Pons (tissue), 1 donor: ENCODE data around the gene CSTB.

Experiments
- DNase-seq: peaks from one replicate; pipeline ENCODE4 v3.0.0-alpha.2; 2016; ENCODE audit warnings: low spot score

Gene CSTB

GRCh38 chr21:43767498-43767983, 8.6 kb downstream of the CSTB start:
- no peak for DNase-seq

GRCh38 chr21:43766734-43767497, 9.2 kb downstream of the CSTB start:
- DNase-seq: no peak

- DNase-seq: no peak
Observed at GRCh38 chr21:43764576-43765495, 11.3 kb downstream of the CSTB start.

- DNase-seq: no peak
Observed at GRCh38 chr21:43763901-43764523, 12.1 kb downstream of the CSTB start.

GRCh38 chr21:43762303-43763128, 13.6 kb downstream of the CSTB start:
- DNase-seq: no peak

DNA sequence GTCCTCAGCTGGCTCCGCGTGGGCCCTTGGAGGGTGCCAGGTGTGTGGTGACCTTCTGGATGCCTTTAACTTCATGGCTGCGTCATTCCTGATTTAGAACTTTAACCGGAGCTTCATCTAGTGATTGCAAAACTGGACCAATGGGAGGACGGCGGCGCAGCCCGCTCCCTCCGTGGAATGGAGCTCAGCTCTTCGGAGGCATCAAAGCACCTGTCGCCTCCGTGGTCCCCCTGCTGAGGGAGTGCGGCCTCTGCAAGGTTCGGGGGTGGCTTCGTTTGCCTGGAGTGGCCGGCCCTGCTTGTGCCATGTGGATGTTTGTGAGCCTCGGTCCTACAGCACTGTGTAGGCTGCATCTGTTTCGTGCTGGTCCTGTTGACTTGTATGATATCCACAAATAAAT, 14.2 kb downstream of the CSTB start:
- no peak for DNase-seq

GRCh38 chr21:43760391-43760958, 15.6 kb downstream of the CSTB start:
- no peak for DNase-seq

DNA sequence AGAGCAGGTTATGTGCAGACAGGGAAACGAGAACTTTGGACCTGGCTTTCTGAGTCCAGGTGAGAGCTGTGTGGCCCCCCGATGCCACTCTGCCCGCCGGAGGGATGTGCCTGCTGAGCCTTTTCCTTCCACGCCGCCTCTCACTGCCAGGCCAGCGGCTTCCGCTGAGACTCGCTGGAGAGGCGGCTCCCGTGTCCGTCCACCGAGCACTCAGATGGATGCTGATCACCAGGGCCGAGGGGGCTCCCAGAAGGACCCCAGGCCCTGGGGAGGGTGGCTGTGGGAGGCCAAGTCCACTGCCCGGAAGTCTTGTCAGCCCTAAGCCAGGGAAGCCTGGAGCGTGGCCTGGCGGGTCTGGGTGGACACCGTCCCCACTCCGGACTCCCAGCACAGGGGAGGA, 16.5 kb downstream of the CSTB start:
- DNase-seq: no peak

GRCh38 chr21:43758811-43759210, 17.3 kb downstream of the CSTB start:
- no peak for DNase-seq

DNA sequence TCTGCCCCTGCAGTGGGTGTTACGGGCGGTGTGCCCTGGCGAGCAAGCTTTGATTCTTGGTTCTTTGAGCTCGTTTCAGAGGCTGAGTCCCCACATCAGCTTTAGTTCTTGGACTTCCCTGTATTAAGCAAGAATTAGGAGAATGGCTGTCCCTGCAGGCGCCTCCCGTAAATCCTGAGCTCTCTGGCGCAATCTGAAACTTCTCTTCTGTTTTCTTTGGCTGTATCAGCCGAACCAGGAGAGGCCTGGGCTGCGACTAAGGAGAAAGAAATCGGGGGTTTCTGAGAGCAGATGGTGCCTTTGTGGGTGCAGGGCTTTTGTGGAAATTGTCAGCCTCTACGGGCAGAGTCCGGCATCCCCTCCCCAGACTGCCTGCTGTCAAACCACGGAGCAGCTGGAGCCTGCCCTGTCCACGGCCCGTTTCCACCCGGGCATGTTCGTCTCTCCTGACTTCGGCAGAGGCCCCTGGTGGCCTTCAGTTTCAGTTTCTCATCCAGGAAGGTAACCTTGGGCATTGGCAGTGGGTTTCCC, 17.9 kb downstream of the CSTB start:
- DNase-seq: no peak

DNA sequence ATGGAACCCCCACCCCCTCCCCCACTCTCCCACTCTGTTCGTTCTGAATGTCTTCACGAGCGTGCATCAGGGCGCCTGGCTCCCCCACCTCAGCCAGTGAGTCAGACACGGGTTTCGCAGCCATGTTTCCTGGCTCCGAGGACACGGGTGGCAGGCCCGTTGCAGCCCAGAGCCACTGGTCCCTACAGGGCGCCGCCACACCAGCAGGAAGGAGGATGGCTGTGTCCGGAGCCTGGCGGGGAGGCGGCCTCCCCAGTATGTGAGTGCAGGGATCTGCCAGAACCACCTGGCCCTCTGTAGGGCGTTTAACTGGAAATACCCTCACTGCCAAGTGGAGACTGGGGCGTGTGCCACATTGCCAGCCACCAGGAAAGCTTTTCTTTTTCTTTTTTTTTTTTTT, 18.5 kb downstream of the CSTB start:
- no peak for DNase-seq

DNA sequence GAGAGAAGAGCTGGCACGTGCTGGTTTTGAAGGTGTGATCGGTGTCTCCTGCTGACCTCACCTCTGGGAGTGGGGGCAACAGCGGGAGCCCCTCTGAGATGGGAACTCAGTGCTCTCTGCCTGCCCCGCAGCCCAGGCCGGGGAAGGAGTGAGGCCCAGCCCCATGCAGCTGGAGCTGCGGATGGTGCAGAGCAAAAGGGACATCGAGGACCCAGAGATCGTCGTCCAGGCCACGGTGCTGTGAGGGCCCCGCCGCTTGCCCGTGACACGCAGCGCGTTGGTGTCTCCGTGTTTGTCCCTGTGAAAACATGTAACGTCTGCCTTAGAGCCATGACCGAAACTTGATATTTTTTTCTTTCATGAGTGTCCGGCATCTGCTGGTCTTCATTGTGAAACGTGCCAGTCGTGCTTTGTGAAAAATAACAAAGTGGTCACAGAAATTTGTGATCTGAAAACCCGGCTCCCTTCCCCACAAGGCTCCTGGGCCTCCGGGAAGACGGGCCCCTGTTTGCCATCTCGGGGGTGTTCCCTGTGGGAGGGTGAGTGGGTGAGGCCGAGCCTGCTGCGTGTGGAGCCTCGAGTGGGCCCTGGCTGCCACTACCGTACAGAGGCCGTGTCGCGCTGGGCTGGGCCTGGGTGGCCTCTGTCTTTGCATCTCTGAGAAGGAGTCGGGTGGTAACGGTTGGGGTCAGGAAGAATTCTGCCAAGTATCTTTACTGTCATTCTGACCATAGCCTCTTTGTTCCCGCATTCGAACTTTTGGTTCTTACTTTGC, 20.1 kb downstream of the CSTB start:
- DNase-seq: no peak

DNA sequence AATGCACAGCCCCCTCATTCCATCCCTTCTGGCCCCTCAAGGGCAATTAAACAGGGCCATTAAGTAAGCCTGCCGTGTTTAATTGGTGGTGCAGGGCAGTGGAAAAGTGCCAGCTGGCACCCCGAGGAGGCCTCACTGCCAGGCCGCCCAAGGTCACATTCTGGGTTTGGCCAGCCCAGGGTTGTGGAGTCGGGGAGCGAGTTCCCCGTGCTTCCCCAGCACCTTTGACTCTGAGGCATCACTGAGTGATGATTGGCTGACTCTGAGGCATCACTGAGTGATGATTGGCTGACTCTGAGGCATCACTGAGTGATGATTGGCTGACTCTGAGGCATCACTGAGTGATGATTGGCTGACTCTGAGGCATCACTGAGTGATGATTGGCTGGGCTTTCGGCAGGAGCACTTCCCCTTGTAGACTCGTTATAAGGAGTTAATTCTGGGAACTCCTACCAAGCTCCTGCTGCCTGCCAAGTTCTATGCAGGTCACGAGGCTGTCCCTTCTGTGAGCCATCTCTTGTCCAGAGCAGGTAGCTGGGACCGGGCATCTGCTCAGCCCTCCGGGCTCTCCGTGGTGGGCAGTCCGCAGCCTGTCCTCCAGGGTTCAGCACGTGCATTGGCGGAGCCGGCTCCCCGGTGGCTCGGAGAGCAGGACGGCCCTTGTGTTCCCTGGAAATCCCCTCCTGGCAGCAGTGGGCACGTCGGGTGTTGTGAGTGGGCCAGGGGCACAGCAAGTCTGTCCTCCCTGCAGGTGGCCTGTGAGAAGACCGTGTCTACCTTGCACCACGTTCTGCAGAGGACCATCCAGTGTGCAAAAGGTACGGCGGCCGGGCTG, 20.9 kb downstream of the CSTB start:
- DNase-seq: no peak

DNA sequence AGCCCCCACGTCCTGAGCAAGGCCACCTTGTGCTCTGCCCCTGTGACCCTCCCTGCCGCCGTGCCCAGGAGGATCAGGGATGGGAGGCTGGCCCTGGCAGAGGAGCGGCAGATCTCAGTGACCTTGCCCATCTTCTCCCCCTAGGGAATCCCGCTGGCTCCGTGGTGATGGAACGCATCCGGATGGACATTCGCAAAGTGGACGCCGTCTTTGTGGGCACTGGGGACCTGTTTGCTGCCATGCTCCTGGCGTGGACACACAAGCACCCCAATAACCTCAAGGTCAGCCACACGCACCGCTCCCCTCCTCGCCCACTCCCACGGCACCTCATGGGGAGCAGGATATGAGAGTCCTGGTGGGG, 22.7 kb downstream of the CSTB start:
- no peak for DNase-seq

- DNase-seq: no peak
Observed at GRCh38 chr21:43752758-43753438, 23.2 kb downstream of the CSTB start.

DNA sequence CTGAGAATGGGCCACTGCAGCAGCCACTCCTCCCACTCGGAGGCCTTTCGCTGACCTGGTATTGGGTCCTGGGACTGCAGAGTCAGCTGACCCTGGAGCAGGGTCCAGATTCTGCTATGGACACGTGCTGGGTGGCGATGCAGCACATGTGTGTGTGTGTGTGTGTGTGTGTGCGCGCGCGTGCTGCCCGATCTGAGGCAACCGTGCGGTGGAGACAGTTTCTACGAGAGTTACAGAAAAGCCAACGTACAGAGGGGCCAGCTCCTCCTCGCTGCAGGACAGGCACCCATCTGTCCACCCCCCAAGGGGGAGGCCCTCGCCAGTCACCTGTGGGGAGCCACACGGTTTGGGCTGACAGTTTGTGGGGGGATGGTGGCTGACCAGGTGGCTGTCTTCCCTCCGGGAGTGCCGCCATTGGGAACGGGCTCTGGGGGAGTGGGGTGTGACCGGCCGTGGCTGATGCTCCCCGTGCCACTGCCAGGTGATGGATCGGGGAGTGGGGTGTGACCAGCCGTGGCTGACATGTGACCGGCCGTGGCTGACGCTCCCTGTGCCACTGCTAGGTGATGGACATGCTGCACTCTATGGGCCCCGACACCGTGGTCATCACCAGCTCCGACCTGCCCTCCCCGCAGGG, 24.0 kb downstream of the CSTB start:
- DNase-seq: no peak

- DNase-seq: no peak
Observed at GRCh38 chr21:43750339-43751033, 25.6 kb downstream of the CSTB start.
